ENCODE measurements around the gene ABHD5.
"Not testable (repeated sequence)": the region's sequence is repeated elsewhere in the genome, so short reads cannot be mapped to it uniquely, and the experiment has no call there.

ABHD5 gene

DNA sequence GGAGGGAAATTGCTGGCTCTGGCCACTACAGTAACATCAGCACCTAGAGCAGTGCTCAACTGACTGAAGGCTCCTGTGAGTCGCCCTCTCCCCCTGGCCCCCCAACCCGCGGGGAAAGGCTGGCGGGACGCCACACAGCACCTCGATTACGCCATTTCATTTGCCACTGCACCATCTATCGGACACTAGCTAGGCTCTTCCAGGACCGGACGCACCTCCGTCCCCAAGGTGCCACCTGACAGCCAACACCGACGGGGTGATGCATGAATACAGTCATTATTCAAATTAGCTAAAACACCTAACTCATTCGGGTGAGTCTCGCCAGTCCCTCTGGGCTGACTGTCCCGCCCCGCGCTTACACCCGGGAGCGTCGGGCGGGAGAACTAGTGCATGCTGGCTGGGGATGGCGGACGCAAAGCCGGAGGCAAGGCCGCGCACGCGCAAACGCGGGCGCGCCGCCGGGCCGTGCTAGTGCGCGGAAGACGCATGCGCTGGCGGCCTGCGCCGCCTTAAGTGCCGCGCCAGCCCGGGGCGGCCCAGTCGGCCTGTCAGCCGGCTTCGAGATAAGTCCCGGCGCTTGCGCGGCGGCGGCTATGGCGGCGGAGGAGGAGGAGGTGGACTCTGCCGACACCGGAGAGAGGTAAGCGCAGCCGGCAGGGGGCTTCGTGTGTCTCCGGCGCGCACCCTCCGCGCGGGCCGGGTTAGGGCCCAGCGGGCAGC lies at the start of gene ABHD5:
ABHD5 (plus strand) TSS at position 539 of the 720 bp plus-strand sequence; CDS start at position 594, 55 bp downstream.
- DNase-seq (ENCODE audit: low spot score): peak; percentile 98

DNA sequence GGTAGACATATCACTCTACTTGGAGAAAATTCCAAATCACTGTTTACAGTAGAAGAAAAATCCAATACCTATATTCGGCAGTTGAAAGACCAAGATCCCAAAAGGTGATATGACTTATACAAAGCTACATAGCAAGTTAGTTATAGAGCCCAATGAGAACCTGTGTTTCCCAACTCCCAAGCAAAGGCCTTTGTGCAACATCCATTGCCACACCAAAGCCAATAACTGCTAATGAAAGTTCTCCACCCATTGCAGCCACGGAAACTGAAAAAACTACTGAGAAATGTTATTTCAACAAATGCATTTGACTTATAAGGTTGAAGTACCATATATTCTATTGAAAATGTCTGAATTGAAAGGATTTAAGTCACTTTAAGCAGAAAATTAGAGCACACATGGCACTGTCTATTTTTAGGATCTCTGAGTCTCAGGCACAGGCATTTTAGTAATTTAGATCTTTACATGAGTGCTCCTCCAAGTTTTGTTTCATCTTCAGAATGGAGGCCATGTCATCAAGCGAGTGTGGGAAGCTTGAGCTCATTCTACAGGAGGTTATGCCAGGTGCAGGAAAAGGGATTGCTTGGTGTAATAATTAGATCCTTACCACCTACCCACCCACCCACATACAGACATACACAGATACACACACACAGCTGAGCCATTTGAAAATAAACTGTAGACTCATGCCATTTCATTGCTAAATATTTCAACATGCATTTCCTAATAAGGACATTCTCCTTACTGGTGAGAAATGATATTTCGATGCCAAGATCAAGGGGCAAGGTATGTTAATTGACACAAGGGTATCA lies 49.2 kb upstream of the ABHD5 start:
- no peak for DNase-seq (ENCODE audit: low spot score)

- no peak for DNase-seq (ENCODE audit: low spot score)
Observed at GRCh38 chr3:43644443-43644842, 46.3 kb upstream of the ABHD5 start.

GRCh38 chr3:43647331-43648166 lies 43.2 kb upstream of the ABHD5 start:
- DNase-seq (ENCODE audit: low spot score): no peak

DNA sequence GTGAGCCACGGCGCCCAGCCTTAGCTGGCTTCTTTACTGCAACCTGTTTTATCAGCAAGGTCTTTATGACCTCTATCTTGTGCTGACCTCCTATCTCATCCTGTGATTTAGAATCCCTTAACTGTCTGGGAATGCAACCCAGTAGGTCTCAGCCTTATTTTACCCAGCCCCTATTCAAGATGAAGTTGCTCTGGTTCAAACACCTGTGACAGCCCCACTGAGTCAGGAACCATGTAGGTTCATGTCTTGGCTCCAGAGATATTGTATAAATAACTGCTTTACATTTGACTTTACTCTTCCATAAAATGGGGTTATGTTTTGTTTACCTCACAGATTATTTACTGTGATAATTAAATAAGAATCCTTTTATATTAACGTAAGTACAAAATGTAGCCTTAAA lies 41.8 kb upstream of the ABHD5 start:
- DNase-seq (ENCODE audit: low spot score): no peak

DNA sequence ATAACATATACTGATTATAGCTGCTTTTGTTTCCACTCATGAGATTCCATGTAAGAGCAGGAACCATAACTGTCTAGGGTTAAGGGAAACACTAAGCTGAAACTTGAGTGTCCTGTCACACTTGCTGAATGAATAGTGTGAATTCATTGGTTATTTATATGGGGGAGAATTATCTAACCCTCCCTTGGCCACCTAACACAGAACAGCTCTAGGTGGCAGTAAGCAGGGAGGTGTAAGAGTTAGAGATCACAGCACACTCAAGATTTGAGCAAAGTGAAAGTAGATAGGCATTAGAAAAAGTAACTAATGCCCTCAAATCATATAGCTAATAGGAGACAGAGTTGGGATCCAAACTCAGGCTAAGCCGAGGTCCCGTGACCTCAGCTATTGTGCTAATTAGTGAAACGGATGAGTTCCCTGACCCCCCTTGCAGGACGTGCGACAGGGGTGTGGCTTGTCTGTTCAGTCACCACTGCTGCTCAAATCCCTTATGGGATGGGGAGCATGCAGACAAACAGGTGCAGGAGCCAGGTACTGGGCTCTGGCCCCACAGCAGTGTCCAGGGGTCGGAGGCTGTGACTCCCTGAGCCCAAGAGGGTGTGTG lies 41.3 kb upstream of the ABHD5 start:
- no peak for DNase-seq (ENCODE audit: low spot score)

DNA sequence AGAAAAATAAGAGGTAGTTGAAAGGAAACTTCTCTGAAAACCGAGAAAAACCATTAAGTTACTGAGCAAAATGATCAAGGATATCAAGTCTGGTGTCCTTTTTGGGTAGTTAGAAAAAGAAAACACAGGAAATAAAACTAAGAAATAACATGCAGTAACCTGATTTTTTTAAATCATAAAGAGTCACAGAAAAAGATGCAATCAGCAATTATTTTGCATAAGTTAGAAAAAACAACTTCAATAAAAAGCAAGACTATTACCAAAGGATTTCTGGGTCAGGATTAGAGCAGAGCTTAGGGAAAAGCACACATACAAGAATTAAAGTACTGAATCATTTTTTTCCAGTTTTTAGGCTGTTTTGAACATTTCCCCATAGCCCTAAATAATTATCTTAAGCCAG lies 40.4 kb upstream of the ABHD5 start:
- DNase-seq (ENCODE audit: low spot score): no peak

- DNase-seq (ENCODE audit: low spot score): not testable (repeated sequence)
Observed at GRCh38 chr3:43656390-43656789, 34.3 kb upstream of the ABHD5 start.

GRCh38 chr3:43659250-43659880 lies 31.4 kb upstream of the ABHD5 start:
- no peak for DNase-seq (ENCODE audit: low spot score)

DNA sequence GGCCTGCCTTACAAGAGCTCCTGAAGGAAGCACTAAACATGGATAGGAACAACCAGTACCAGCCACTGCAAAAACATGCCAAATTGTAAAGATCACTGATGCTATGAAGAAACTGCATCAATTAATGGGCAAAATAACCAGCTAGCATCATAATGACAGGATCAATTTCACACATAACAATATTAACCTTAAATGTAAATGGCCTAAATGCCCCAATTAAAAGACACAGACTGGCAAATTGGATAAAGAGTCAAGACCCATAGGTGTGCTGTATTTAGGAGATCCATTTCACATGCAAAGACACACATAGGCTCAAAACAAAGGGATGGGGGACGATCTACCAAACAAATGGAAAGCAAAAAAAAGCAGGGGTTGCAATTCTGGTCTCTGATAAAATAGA lies 29.4 kb upstream of the ABHD5 start:
- not testable (repeated sequence) for DNase-seq (ENCODE audit: low spot score)

DNA sequence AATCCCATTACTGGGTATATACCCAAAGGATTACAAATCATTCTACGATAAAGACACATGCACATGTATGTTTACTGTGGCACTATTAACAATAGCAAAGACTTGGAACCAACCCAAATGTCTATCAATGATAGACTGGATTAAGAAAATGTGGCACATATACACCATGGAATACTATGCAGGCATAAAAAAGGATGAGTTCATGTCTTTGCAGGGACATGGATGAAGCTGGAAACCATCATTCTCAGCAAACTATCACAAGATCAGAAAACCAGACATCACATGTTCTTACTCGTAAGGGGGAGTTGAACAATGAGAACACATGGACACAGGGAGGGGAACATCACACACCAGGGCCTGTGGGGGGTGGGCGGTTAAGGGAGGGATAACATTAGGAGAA lies 25.7 kb upstream of the ABHD5 start:
- DNase-seq (ENCODE audit: low spot score): not testable (repeated sequence)

- DNase-seq (ENCODE audit: low spot score): no peak
Observed at GRCh38 chr3:43670635-43671522, 19.9 kb upstream of the ABHD5 start.

DNA sequence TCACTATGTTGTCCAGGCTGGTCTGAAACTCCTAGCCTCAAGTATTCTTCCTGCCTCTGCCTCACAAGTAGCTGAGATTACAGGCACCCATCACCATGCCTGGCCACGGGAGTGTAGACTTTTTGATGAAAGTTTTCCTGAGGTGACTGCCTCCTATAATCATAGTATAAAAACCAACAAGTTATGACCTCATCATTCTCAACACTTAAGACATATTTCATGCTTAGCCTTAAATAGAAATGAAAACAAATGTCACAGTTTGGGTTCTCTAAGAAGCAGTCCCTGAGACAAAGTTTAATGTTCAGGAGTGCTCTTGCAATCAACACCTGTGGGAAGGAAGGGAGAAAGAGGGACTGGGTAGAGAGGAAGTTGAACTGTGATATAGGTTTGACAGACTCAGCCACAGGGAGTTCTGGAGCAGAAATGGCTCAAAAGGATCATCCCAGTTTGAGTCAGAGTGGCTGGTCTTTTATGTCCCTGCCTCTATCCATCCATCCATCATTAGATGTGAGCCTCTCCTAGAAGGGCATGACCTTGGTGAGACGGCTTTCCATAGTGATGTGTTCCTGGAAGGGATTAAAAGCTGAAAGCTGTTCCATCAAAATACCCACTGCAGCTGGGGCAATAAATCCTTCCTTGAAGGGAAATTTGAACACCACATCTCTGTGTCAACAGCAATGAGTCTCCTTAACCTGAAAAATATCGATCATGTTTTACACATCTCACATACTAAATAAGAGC lies 16.2 kb upstream of the ABHD5 start:
- no peak for DNase-seq (ENCODE audit: low spot score)

GRCh38 chr3:43675593-43675992 lies 15.1 kb upstream of the ABHD5 start:
- DNase-seq (ENCODE audit: low spot score): no peak

- no peak for DNase-seq (ENCODE audit: low spot score)
Observed at GRCh38 chr3:43676441-43676840, 14.3 kb upstream of the ABHD5 start.

DNA sequence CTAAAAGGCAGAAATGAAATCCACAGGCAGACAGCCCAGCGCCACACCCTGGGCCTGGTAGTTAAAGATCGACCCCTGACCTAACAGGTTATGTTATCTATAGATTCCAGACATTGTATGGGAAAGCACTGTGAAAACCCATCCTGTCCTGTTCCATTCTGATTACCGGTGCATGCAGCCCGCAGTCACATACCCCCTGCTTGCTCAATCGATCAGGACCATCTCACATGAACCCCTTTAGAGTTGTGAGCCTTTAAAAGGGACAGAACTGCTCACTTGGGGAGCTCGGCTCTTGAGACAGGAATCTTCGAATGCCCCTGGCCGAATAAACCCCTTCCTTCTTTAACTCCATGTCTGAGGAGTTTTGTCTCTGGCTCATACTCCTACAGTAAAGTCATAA lies 12.4 kb upstream of the ABHD5 start:
- not testable (repeated sequence) for DNase-seq (ENCODE audit: low spot score)

DNA sequence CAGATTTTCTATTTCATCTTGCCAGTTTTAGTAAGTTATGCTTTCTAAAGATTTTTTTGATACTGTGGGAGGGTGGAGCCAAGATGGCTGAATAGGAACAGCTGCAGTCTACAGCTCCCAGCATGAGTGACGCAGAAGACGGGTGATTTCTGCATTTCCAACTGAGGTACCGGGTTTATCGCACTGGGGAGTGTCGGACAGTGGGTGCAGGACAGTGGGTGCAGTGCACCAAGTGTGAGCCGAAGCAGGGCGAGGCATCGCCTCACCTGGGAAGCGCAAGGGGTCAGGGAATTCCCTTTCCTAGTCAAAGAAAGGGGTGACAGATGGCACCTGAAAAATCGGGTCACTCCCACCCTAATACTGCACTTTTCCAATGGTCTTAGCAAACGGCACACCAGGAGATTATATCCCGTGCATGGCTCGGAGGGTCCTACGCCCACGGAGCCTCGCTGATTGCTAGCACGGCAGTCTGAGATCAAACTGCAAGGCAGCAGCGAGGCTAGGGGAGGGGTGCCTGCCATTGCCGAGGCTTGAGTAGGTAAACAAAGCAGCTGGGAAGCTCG lies 11.8 kb upstream of the ABHD5 start:
- DNase-seq (ENCODE audit: low spot score): not testable (repeated sequence)

- not testable (repeated sequence) for DNase-seq (ENCODE audit: low spot score)
Observed at GRCh38 chr3:43680857-43681256, 9.9 kb upstream of the ABHD5 start.

DNA sequence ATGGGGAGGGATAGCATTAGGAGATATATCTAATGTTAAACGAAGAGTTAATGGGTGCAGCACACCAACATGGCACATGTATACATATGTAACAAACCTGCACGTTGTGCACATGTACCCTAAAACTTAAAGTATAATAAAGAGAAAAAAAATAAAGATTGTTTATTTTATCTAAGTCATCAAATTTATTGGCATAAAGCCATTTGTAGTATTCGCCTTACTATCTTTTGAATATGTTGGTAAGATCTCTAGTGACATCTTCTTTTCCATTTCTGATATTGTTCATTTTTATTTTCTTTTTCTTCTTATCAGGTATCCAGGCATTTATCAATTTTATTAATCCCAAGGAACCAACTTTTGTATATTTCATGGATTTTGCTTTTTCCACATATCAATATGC lies 5.8 kb upstream of the ABHD5 start:
- no peak for DNase-seq (ENCODE audit: low spot score)

DNA sequence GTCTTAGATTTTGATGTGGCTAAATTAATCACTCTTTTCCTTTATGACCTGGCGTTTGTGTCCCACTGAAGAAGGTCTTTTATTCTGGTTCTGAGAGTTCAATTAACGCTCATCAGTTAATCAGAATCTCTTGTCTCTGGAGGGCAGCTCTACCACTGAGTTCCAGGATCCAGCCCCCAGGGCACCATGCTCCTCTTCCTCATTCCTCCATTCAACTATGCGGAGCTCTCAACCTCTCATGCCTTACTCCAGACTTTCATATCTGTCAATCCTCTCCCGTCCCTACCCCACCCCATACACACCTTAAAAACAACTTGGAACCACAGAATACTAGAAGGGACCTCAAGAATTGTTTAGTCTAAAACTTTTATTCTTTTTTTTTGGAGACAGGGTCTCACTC lies 4.8 kb upstream of the ABHD5 start:
- no peak for DNase-seq (ENCODE audit: low spot score)
